Esophagus mucosa (tissue), 1 donor: ENCODE measurements around the gene GORASP1. TPM values are rescaled to one million over a fixed set of nuclear protein-coding genes. Genes with fewer than 3 reads are reported as not detected.
A peak's percentile ranks its signal among the peaks of the same experiment; 100 is the strongest.

Source experiments
- ATAC-seq: fragments of 200-7000 bp; cut with Tn5 transposase; one replicate; pipeline ENCODE4 v1.9.1; 2020
- total RNA-seq: library from RNA; stranded (reverse); gene quantifications from one replicate; pipeline ENCODE4 v1.2.4, GENCODE V29; 2023
- donor health status: DM: yes; HTN: yes; CAD: no.

Gene GORASP1
- total RNA-seq, 1 donor from 2014 or later, result 23.5 TPM

GRCh38 chr3:39102504-39103323, 4.7 kb downstream of the GORASP1 start:
- ATAC-seq, result no peak

DNA sequence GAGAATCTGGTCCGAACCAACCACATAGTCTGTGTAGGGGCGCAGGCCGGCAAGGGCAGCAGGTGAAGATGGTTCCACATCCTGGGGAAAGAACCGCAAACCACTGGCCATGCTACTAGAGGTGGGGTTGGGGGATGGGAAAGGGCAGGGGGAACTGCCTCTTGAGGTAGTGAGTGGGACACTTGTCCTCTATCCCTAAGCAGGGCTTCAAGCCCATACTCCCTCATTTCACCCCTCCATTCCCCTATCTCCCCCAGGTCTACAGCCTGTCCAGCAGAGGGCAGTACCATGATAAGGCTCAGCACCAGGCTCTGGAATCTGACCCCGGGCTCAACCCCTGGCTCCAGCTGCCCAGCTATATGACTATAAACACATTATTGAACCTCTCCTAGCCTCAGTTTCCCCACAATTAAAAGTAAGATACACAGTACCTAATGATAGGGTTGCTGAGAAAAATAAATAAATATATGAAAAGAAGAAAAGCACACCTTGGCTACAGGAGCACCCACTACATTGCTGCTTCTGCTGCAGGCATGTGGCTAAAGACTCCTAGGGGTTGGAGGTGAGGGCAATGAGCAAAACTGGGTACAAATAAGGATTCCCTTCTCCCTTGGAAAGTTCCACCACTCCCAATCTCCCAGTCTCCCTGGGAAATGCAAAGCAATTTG, 6.3 kb downstream of the GORASP1 start:
- peak; percentile 48 for ATAC-seq

DNA sequence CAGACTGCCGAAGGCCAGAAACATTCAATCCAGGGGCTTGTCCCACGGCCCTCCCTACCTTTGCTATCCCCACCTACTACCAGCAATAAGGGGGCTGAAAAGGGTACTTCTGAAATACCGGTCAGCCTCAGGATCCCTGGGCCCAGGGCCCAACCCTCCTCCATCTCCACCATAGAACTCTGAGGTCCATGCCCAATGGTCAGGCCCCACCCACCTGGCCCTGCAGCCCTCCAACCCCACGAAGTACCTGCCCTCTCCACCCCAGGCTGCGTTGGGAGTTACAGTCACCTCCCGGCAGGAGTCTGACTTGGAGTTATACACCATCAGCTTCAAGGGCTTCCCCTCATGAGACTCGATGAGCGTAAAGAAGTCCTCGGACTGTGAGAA, 6.9 kb downstream of the GORASP1 start:
- ATAC-seq, result no peak

DNA sequence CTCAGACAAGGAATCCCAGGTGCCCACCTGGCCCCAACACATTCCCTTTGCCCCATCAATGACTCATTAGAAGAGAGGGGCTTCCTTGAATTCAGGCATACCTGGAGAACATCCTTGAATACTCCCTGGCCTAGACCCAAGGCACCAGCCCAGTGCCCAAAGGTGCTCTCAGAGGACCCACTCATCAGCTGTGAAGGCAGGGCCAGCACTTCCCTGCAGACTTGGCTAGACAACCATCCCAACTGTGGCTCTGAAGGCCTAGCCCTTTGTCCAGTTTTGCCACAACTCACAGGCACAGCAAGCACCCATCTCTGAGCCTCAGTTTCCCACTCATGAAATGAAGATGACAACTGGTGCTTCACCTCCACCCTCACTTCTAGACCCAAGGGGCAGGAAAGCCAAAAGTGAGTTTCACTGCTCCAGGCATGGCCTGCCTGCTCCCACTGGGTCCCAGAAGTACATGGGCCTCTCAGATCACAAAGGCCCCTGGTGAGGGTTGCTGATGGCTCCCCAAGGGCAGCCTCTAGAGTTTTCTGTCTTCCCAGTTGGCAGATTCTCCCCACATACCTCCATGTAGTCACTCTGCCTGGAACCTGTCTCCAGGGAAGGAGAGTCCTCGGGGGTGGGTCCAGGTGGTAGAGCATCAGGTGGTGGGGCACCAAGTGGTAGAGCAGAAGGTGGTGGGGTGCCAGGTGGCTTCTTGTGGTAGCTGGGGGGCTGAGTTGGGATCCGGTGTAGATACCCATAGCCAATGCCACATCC, 7.5 kb downstream of the GORASP1 start:
- ATAC-seq, result no peak

DNA sequence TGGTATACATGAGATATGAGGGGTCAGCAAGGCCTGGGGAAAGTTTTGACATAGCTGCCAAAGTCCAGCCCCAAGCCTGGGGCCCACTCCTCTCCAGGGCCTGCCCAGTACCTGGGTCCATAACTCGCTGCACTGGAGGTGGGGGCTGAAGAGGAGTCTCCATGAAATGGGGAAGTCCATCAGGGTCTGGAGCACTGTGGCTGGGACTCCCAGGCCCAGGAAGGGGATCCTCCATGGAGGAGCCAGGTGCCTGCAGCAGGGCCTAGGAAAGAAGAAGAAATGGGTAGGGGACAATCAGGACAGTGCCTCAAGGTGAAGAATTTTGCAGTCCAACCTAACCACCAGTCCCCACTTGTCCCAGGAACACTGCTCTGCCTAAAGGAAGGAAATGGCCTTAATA, 8.2 kb downstream of the GORASP1 start:
- no peak for ATAC-seq

DNA sequence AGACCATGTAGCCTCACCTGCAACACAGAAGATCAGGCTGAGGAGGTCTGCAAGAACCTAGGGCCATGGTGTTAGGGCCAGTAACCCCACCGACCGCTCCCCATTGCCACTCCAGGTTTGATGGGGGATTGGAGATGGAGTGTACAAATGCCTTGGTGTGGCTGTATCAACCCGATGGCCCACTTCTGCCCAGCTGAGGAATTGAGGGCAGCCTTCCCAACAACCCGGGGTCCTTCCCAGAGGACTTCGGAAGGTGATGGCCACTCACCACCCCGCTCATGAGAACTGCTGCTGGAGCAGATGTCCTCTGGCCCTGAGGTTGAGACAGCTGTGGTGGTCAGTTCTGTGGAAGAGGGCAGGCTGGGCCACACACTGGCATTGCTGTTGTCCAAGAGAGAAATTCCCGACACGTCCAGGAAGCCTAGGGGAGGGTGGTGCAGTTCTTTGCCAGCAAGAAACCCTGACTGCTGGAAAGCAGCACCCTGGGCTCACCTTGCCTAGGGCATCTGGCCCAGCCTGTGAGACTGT, 8.9 kb downstream of the GORASP1 start:
- ATAC-seq, result no peak

GRCh38 chr3:39097716-39098472, 9.5 kb downstream of the GORASP1 start:
- no peak for ATAC-seq

DNA sequence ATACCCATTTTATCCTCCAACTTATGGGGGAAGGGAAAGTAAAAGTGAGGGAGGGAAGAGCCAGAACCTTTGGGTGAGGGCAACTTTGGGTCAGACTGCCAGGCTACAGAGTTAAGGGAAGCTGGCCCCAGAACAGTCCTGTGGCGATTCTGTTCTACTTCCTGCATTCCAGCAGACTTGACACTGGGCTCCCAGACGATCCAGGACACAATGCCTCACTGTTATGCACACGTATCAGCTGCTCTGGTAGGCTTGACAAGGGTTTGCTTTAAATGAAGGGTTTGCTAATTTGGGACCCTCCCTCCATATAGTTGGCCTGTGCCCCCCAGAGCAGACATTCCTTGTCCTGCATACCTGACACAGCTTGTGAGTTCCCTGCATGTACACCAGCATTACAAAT, 10.7 kb downstream of the GORASP1 start:
- no peak for ATAC-seq

DNA sequence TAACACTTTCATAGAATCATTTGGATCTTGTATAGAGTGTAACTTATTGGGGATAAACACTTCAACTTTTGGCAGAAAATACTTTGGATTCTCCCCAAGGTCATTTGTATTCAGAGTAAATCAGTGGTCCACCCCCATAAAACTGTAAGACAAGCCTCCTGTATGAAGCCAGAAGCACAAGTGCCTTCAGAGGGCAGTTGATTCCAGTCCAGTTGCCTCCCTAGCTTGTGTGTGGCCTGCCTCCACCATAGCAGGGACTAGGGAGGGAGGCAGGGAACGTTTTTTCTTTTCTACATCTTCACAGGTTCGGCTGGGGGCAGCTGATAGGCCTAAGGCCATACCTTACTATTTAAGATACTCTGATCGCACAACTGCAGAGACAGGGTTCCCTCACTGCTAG, 11.6 kb downstream of the GORASP1 start:
- no peak for ATAC-seq

DNA sequence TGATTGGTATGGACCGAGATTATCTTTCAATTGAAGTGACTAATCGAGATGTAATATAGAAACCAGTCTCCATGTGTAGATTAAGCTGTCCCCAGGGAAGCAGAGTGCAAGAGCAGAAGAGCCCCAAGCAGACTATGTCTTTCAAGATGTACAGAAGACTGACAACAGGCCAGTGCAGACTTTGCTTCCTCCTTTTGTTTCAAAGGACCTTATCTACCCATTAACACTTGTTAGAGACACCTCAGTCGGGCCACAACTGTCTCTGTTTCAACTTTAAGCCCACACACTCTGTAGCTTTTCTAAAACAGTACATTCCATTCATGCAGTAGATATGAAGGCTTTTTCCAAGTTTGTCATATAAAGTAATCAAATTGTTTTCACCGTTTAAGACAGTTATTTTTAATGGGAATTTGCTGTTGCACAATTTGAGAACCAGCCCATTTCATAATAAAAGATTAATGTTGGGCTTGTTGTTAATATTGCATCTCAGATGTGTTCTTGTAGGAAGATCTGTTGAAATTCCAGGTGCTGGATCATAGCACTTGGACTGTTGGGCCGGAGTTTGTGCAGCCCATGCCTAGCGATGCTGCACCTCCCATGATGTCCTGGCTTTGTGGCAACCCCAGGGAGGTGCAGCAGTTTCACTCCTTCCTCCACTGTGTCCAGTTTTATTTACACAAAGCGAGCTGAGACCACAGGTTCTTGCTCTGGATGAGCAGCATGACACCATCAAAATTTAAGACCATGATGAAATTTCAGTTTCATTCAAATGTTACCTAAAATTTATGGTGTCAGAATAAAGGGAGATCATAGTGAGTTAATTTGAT, 12.4 kb downstream of the GORASP1 start:
- no peak for ATAC-seq

DNA sequence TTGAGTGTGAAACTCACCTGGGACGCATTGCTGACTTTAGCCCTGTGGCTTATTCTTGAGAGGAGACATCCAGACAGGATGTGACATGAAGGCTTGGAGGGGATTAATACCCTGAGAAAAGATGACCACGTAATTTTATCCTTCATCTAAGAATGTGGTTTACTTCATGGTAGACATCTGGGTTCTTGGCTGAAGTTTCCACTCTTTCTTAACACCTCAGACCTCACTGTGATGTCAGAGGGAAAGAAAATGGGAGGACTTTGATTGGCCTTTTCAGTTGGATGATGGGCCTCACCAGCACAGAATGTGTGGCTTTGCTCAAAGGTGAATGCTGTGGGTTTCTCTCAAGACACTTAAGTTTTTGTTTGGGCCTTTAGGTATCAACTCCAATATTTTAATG, 16.5 kb downstream of the GORASP1 start:
- ATAC-seq, result no peak

DNA sequence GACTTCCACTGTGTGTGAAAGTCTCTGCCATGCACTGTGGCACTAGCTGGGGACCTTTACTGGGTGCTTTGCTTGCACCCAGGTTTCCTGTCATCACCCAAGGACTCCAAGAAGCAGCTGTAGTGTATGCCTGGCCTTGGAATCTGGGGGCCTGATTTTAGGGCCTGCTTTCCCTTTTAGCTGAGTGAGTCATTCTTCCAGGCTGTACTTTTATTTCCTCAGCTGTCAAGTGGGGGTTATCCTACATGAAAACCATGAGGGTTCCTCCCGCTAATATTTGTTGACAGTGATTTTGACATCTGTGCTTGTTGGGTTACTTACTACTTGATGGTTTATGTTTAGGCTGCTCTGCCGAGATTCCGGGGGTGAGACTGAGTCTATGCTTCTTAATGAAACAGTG, 18.5 kb downstream of the GORASP1 start:
- ATAC-seq, result no peak

GRCh38 chr3:39088456-39088855, 19.0 kb downstream of the GORASP1 start:
- ATAC-seq, result no peak

- no peak for ATAC-seq
Observed at GRCh38 chr3:39086144-39086543, 21.3 kb downstream of the GORASP1 start.

- no peak for ATAC-seq
Observed at GRCh38 chr3:39082666-39083313, 24.6 kb downstream of the GORASP1 start.

DNA sequence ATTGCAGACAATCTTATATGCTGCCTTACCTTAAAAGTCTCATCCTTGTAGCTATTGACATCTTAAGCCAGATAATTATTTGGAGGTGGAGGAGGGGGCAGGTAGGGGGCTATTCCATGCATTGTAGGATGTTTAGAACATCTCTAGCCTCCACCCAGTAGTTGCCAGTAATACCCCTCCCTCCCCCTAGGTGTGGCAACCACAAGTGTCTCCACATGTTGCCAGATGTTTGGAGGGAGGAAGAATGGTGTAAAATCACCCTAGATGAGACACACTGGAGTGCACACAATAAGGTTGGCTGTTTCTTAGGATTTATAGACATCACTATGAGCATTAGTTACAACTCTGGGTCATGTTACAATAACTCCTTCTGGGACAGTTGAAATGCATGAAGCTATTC, 27.4 kb downstream of the GORASP1 start:
- ATAC-seq, result no peak

- ATAC-seq, result no peak
Observed at GRCh38 chr3:39079530-39079929, 27.9 kb downstream of the GORASP1 start.

GRCh38 chr3:39075910-39076309, 31.5 kb downstream of the GORASP1 start:
- ATAC-seq, result no peak

DNA sequence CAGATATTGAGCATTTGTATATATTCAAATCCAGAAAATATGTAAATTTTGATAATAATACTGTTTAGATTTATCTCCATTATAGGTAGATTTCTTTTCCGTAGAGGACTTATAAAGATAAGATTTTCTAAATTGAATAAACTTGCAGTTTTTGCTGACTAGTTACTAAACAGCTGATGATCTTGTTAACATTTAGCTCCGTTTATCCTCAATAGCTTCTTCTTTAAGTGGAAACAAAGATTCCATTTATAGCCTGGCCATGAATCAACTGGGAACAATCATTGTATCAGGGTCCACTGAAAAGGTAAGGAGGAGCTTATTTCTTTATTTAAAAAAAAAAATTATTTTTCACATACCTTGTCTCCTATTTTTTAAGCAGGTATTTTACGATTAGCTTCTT, 38.9 kb downstream of the GORASP1 start:
- no peak for ATAC-seq

GRCh38 chr3:39067286-39067685, 40.1 kb downstream of the GORASP1 start:
- peak; percentile 93 for ATAC-seq

DNA sequence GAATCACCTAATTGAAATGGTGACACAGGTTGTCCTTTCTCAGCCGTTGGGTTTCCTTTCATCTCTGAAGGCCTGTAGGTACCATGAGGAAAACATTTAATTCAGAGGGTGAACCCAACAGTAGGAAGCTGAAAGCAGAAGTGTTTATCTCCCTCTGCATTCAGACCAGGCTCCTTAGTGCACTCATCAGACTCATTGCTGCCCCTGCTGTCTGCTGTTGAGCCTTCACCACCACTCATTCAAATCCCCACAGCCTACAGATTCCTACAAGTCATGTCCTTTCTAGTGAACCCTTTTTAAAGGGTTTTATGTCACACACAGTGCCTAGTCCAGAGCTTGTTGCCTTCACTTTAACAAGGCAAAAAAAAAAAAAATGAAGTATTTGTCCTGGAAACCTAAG, 42.2 kb downstream of the GORASP1 start:
- ATAC-seq, result no peak
